Measurements from ENCODE around the gene ITM2B. TPM values are rescaled to one million over a fixed set of nuclear protein-coding genes. Genes with fewer than 3 reads are reported as not detected.
A peak's percentile ranks its signal among the peaks of the same experiment; 100 is the strongest.

Gene ITM2B
- total RNA-seq, 1 donor from 2014 or later, result 99.5 TPM

DNA sequence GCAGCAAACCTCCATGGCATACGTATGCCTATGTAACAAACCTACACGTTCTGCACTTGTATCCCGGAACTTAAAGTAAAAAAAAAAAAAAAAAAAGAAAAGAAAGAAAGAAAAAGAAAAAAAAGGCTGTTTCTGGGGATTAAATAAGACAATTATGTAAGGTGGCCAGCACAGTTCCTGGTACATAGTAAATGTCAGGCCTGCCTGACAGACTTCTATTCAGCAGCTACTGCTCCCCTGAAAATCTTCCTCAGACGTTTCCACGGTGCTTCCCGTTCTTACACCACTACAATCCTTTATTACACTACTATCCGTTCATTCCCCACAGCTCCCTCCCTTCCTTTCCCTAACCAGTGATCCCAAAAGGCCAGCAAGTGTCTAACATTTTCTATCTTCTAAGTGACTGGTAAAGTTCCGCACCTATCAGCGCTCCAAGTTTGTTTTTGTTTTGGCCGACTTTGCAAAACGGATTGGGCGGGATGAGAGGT, 69.9 kb downstream of the ITM2B start:
- no peak for FAIRE-seq
- no peak for DNase-seq (ENCODE audit: low spot score in 2 of 2)

DNA sequence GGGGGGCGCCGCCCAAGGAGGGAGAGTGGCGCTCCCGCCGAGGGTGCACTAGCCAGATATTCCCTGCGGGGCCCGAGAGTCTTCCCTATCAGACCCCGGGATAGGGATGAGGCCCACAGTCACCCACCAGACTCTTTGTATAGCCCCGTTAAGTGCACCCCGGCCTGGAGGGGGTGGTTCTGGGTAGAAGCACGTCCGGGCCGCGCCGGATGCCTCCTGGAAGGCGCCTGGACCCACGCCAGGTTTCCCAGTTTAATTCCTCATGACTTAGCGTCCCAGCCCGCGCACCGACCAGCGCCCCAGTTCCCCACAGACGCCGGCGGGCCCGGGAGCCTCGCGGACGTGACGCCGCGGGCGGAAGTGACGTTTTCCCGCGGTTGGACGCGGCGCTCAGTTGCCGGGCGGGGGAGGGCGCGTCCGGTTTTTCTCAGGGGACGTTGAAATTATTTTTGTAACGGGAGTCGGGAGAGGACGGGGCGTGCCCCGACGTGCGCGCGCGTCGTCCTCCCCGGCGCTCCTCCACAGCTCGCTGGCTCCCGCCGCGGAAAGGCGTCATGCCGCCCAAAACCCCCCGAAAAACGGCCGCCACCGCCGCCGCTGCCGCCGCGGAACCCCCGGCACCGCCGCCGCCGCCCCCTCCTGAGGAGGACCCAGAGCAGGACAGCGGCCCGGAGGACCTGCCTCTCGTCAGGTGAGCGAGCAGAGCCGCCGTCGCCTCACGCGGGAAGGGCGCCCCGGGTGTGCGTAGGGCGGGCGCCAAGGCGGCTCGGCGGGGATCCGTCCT, 70.5 kb downstream of the ITM2B start, which contains the start of gene RB1:
Gene RB1 (plus strand): TSS at position 393 of the 784 bp plus-strand sequence. CDS start 162 bp downstream, at position 555.
- FAIRE-seq, result no peak
- peak; percentile 92 for DNase-seq (ENCODE audit: low spot score in 2 of 2)

DNA sequence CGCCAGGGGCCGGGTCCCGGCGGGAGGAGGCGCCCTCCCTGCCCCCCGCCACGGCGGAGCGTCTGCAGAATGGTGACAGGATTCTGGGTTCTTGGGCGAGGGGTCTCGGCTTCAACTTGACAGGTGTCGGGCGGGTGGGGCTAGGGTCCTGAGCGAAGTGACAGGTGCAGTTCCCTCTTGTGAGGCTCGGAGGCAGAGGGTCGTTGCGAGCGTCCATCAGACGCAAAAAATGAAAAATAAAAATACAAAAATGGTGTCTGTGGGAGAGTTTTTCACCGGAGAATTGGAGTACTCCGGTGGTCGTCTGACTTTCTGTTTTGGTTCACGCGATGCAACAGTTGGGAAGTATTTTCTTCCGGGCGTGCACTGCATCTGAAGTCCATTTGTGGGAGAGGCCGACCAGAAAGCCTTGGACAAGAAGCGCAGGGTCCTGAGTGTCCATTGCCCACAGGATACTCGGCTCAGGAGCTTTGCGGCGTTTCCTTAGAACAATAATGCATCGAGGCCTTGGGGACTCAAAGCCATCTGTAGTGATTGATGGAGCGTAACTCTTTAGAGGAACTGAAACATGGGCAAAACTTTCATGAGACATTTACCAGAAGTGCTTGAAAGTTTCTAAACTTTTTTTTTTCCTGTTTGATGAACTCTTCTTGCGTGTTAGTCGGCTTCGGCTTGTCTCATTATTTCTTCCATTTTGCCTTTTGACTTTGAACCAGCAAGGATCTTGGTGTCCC, 71.3 kb downstream of the ITM2B start:
- no peak for FAIRE-seq
- DNase-seq (ENCODE audit: low spot score in 2 of 2), result peak; percentile 36 to 56

DNA sequence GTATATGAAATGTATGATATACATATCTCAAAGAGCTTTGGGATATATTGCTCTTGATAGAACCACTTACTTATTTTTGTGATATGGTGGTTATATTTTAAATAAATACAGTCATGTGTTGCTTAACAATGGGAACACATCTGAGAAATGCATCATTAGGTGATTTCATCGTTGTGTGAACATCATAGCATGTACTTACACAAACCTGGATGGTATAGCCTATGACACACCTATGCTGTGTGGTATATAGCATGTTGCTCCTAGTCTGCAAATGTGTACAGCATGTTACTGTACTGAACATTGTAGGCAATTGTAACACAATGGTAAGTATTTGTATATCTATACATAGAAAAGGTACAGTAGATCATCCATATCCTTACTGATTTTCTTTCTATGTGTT, 78.2 kb downstream of the ITM2B start:
- FAIRE-seq (no peak), DNase-seq (ENCODE audit: low spot score in 2 of 2) (no peak)

DNA sequence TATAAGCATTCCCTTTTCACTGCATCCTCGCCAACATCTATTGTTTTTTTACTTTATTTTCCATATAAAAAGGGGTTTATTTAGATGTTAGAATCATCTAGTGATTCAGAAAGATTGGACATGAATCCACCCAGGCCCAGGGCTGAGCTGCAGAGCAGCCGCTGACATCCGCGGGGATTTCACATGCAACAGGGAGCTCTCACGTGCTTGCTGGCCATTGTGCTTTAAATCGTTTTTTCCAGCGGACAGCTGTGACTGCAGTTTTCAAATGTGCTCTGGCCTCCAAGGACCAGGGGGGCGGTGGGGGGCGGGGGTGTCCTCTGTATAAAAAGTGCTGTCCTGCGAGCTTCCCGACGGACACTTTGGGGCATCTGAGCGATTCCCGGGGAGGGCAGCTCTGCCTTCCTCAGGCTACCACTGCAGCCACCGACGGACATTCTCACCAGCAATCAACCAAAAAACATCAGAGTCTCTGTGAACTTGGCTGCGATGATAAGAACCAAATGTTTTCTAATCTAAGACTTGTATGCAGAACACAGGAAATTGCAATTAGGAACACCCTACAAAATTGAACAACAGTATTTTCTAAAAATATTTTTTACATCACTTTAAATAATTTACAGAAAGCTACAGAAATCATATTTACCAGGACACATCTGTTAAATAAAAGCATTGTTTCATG, 83.1 kb downstream of the ITM2B start:
- no peak for DNase-seq (ENCODE audit: low spot score in 2 of 2)
- FAIRE-seq, result no peak

DNA sequence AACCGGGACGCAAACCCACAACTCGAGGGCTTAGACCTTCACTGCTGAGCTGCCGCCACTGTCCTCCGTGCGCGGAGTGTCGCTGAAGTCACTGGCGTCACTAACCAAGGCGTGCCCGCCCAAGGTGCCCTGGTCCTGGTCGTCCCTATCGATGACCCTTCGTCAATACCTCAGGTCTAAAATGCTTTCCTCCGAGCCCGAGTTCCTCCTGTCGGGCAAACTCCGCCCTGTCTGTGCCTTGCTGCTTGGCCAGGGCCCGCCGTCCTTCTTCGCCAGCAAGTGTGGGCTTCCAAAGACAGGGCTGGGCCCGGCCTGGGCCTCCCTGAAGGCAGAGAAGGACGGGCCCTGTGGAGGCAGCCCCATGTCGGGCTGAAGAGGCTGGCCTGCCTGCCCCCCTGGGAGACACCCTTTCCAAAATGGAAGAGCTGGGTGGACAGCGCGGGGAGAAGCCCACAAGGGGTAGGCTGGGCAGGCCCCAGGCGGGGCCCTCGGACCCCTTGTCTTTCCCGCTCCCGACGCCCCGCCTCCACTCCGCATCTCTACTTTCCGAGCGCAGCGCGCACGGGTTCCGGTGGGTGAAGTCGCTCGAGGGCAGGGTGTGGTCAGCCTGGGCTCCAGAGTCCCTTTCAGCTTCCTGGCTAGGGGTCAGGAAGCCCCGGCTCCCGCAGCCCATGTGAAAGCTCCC, 84.0 kb downstream of the ITM2B start:
- DNase-seq (ENCODE audit: low spot score in 2 of 2), result no peak
- FAIRE-seq, result no peak

DNA sequence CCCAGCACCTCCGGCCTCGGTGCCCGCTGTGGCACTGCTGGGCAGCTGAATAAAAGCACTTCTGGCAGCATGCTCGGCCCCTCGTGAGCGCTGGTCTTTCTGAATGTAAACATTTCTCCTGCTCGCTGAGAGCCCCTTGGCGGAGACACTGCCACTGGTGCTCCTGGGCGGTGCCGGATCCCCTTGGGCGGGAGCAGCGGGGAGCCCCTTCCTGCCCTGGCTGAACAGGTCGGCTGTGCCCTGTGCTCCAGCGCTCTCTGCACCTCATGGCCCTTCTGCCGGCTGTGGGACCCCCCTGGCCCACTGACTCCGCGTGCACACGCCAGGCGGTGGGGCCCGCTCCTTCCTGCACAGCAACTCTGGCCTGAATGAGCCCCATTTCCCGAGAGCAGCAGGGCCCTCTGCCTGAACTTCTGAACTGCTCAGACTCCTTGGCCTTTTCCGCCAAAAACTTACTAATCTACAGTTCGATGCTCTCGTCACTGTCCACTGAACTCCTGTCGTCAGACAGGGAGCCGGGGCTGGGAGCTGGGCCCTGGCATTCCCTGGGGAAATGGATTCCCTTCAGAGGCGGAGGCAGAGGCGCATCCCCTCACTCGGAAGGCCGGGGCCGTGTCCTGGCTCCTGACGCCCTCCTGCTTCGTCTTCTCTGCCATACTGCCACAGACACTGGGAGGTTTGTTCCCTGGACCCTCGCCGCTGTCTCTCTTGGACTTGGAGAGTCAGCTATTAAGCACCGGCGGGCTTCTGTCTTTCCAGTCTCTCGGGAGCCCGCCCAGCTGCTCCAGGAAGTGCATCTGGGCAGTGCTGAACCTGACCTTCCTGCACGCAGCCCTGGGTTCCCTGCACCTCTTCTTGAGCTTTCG, 84.7 kb downstream of the ITM2B start:
- FAIRE-seq (no peak), DNase-seq (ENCODE audit: low spot score in 2 of 2) (no peak)

DNA sequence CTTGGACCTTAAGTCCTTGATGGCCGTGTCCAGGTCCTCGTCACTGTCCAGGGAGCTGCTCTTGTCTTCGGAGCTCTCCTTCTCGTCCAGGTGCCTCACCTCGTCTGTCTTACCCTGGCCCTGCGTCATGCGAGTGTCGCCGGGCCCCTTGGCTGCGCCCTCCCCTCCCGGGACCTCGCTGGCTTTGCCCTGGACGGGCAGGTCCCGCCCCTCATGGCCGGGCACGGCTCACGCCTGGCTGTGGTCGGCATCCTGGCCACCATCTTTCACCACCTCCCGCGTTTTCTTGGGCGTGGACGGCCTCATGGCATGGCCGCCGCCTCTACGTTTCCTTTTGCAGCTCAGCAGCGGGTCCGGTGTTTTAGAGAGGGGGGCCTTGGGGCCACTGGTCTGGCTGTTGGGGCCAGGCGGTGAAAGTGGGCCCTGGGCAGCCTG, 85.4 kb downstream of the ITM2B start:
- FAIRE-seq (no peak), DNase-seq (ENCODE audit: low spot score in 2 of 2) (no peak)

DNA sequence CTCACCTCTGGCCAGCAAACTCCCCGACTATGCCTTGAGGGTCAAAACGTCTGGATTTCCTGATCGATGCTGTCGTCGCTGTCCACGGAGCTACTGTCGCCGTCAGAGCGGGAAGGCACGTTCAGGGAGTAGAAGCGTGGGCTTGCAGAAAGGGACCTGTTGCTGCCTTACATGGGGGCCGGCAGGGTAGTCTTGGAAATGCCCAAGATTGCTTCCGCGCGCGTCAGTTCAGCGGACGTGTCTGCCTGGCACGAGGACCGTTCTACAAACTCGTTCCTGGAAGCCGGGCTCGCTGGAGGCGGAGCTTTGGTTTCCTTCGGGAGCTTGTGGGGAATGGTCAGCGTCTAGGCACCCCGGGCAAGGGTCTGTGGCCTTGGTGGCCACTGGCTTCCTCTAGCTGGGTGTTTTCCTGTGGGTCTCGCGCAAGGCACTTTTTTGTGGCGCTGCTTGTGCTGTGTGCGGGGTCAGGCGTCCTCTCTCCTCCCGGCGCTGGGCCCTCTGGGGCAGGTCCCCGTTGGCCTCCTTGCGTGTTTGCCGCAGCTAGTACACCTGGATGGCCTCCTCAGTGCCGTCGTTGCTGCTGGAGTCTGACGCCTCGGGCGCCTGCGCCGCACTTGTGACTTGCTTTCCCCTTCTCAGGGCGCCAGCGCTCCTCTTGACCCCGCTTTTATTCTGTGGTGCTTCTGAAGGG, 86.0 kb downstream of the ITM2B start:
- DNase-seq (ENCODE audit: low spot score in 2 of 2) (no peak), FAIRE-seq (no peak)

Other genes with a start within 250 kb of the ITM2B start
- 69.3 TPM for gene SUCLA2, start 231.9 kb upstream of the ITM2B start, total RNA-seq
- 10.2 TPM for gene NUDT15, start 195.5 kb upstream of the ITM2B start, total RNA-seq
- gene MED4, start 138.1 kb upstream of the ITM2B start, total RNA-seq, result 37.9 TPM
- gene RB1, start 70.5 kb downstream of the ITM2B start, total RNA-seq, result 35.9 TPM
- 7.3 TPM for gene LPAR6, start 179.9 kb downstream of the ITM2B start, total RNA-seq

All from frontal cortex (tissue), 4 donors.